AG09309 (cell line): ENCODE data around the gene GTPBP4.
"Not testable (repeated sequence)": the region's sequence is repeated elsewhere in the genome, so short reads cannot be mapped to it uniquely, and the experiment has no call there.

Experiments
- DNase-seq: peaks from one replicate; pipeline ENCODE4 v3.0.0-alpha.2; 2010; ENCODE audit warnings: low read depth
- H3K4me3 ChIP-seq: 2 replicates; pipeline ENCODE4 v1.5.1; 2011; ENCODE audit warnings: mild to moderate bottlenecking, low read depth, low read length, moderate library complexity; ENCODE audit not compliant: control insufficient read depth
- CTCF ChIP-seq: IDR thresholded peaks from 2 replicates; pipeline ENCODE4 v1.5.1; 2011; ENCODE audit warnings: mild to moderate bottlenecking, low read depth, low read length, inconsistent platforms; ENCODE audit not compliant: insufficient read depth, control insufficient read depth; ENCODE audit errors: missing control alignments

Gene GTPBP4

GRCh38 chr10:1006573-1006972 is 18.3 kb downstream of the GTPBP4 start:
- TF ChIP-seq CTCF = no peak
- DNase-seq = no peak
- H3K4me3 ChIP-seq = no peak overlapping the region

- no peak overlapping the region for H3K4me3 ChIP-seq
- no peak for TF ChIP-seq CTCF
- no peak for DNase-seq
Observed at GRCh38 chr10:1007583-1007982, 19.3 kb downstream of the GTPBP4 start.

DNA sequence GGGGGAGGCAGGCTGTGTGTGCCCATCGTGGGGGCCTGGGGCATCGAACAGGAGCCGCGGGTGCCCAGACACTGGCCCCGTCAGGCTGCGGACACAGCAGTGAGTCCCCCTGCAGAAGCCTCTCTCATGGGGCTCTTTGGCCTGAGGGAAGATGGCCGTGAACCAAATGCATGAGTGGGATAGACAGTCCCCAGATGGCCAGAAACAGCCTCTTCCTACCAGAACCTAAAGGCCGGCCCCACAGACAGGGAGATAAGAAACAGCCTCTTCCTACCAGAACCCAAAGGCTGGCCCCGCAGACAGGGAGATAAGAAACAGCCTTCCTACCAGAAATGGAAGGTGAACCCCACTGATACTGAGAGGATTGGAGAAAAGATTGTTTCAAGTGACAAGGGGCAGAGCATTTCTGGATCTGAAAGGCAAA is 20.8 kb downstream of the GTPBP4 start:
- no peak for DNase-seq
- no peak for TF ChIP-seq CTCF
- no peak overlapping the region for H3K4me3 ChIP-seq

DNA sequence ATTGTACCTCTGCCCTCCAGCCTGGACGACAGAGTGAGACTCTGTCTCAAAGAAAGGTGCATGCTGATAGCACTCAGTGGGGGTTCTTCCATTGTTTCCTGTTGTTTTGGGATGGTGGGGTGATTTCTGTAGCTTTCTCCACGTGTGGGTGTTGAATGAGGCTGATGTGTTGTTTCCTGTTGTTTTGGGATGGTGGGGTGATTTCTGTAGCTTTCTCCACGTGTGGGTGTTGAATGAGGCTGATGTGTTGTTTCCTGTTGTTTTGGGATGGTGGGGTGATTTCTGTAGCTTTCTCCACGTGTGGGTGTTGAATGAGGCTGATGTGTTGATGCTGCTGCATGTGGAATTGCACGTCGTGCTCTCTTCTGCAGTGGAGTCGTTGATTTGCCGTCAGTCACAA is 21.7 kb downstream of the GTPBP4 start:
- not testable (repeated sequence) for H3K4me3 ChIP-seq, DNase-seq

- TF ChIP-seq CTCF = no peak
- no peak for DNase-seq
- H3K4me3 ChIP-seq = no peak overlapping the region
Observed at GRCh38 chr10:1010703-1011102, 22.5 kb downstream of the GTPBP4 start.

DNA sequence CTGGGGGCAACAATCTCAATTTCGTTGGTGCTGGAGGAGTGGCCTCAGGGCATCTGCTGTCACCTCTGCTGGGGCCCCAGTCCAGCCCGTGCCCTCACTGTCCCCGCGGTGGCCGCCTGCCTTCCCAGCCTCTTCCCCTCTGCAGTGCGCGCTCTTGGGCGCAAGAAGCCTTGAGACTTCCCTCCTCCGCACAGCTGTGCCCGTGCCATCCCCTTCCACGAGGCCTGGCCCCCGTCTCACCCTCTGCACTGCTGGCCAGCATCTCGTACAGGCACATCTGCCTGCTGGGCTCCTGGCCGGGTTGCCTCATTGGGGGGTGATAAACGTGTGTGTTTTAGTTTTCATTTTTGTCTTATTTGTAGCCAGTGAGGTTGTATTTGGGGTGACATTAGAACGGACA is 23.5 kb downstream of the GTPBP4 start:
- no peak overlapping the region for H3K4me3 ChIP-seq
- no peak for TF ChIP-seq CTCF
- no peak for DNase-seq

GRCh38 chr10:1015688-1016087 is 27.5 kb downstream of the GTPBP4 start:
- TF ChIP-seq CTCF = no peak
- H3K4me3 ChIP-seq = no peak overlapping the region
- DNase-seq = no peak

DNA sequence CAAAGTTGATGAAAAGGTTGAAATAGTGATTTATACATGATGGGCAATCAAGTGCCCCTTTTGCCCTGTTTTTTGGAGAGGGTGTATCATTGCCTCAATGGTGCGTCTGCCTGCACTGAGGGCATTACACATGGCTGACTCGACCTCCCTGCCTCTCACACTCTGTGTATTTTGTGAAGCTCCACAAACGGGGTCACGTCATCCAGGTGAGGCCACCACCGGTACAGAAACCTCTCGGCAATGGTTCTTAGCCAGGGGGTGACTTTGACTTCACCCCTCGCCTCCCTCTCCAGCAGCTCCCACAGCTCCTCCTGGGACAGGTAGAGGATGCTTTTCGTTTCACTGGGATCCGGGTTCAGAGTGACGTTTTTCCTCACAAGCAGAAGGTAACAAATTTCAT is 31.1 kb downstream of the GTPBP4 start:
- TF ChIP-seq CTCF = no peak
- no peak for DNase-seq
- H3K4me3 ChIP-seq = no peak overlapping the region
